ENCODE data around the gene TTLL3. TPM values are rescaled to one million over a fixed set of nuclear protein-coding genes. Genes with fewer than 3 reads are reported as not detected.

TTLL3 gene
- total RNA-seq, 4 donors from 2014 or later: 39.0 to 64.6 (median 56.9) TPM

- Histone ChIP-seq H3K36me3 (peaks cover 8 to 17% of the 10 kb centered on the region in 2 donors), H3K27me3 (no peaks in the 10 kb centered on the region), H3K27ac (peak overlapping the region; percentile 91 to 98 (median 91)), H3K4me3 (replicated peaks in 1 of 3) (peak overlapping the region; percentile 64 to 93 (median 92)), H3K9me3 (no peaks in the 10 kb centered on the region), H3K4me1 (peaks cover 12 to 25% of the 10 kb centered on the region in 2 donors)
- WGBS, 2 donors: 19 to 20% methylated on average over 11 to 13 of the region's 14 CpGs
- TF ChIP-seq POLR2A (IDR thresholded peaks at IDR 0.05): no peak
- TF ChIP-seq, protein P1, sequence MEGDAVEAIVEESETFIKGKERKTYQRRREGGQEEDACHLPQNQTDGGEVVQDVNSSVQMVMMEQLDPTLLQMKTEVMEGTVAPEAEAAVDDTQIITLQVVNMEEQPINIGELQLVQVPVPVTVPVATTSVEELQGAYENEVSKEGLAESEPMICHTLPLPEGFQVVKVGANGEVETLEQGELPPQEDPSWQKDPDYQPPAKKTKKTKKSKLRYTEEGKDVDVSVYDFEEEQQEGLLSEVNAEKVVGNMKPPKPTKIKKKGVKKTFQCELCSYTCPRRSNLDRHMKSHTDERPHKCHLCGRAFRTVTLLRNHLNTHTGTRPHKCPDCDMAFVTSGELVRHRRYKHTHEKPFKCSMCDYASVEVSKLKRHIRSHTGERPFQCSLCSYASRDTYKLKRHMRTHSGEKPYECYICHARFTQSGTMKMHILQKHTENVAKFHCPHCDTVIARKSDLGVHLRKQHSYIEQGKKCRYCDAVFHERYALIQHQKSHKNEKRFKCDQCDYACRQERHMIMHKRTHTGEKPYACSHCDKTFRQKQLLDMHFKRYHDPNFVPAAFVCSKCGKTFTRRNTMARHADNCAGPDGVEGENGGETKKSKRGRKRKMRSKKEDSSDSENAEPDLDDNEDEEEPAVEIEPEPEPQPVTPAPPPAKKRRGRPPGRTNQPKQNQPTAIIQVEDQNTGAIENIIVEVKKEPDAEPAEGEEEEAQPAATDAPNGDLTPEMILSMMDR (IDR thresholded peaks at IDR 0.05): no peak
- DNase-seq: no peak
- intact Hi-C loops (cut with DNase I): loop anchor here (10.0 kb wide), 1 partner anchor 137 kb away; no protein-coding TSS in a partner anchor
Observed at GRCh38 chr3:9791790-9792404, 18.2 kb upstream of the TTLL3 start.

GRCh38 chr3:9792405-9793160, 17.5 kb upstream of the TTLL3 start, which contains the start of the genes ARPC4 and TADA3:
TSS of gene ARPC4 (plus strand) at chr3:9793082. CDS start at chr3:9793122, 40 bp downstream.
TSS of gene TADA3 (minus strand) at chr3:9792473. CDS start at chr3:9791466, 1,007 bp downstream.
- Histone ChIP-seq H3K27me3 (no peaks in the 10 kb centered on the region), H3K27ac (peak within 1 kb of the TSS; percentile 91 to 98 (median 91)), H3K9me3 (no peaks in the 10 kb centered on the region), H3K4me1 (peaks cover 12 to 25% of the 10 kb centered on the region in 2 donors), H3K4me3 (replicated peaks in 1 of 3) (peak within 1 kb of the TSS; percentile 64 to 93 (median 92)), H3K36me3 (peaks cover 10 to 11% of the 10 kb centered on the region in 2 donors)
- peak; percentile 12 to 66 for TF ChIP-seq POLR2A (IDR thresholded peaks at IDR 0.05)
- TF ChIP-seq, protein P1 (IDR thresholded peaks at IDR 0.05): peak in 2 of 6 experiments; percentile 11 to 46
- peak; percentile 94 for DNase-seq
- 0 to 1% methylated on average over 24 to 45 of the region's 65 CpGs for whole genome bisulfite sequencing, 2 donors
- intact Hi-C loops (cut with DNase I): loop anchor here (10.0 kb wide), 1 partner anchor 138 kb away; no protein-coding TSS in a partner anchor

DNA sequence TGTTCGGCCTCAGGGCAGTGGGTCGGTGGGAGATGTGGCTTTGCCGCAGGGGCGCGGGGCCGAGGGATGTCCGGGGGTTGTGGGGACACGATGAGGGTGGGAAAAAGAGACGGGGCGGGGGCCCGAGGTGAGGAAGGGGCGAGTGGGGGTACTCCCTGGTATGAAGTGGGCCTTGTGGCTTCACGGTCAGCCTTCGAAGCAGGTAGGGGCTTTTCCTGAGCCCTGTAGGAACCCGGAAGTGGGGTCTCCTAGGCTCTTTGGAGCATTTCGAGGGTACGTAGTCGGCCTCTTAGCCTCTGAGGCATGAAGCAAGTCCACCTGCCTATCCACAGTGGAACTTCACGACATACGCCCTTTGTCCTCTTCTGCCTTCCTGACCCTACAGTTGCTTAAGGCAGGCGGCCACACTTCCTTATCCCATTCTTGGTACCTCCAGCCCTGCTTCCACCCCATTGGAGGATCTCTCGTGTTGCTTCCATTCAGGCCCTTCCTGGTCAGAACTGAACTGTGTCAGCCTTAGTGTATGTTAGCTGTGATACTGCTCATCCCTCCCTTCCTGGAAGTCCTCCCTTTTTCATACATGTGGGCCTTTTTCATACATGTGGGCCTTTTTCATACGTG, 16.8 kb upstream of the TTLL3 start:
- TF ChIP-seq POLR2A (IDR thresholded peaks at IDR 0.05): no peak
- TF ChIP-seq, protein P1 (IDR thresholded peaks at IDR 0.05): peak in 1 of 6 experiments; percentile 5
- H3K36me3 ChIP-seq: peaks cover 14 to 15% of the 10 kb centered on the region in 2 donors
- no peaks in the 10 kb centered on the region for H3K9me3 ChIP-seq
- intact Hi-C loops (cut with DNase I): loop anchor here (10.0 kb wide), 1 partner anchor 138 kb away; no protein-coding TSS in a partner anchor
- peaks cover 12 to 25% of the 10 kb centered on the region in 2 donors for H3K4me1 ChIP-seq
- WGBS, 2 donors: 1 to 3% methylated on average over 20 of the region's 23 CpGs
- no peak for DNase-seq
- peak overlapping the region; percentile 91 to 98 (median 91) for H3K27ac ChIP-seq
- H3K4me3 ChIP-seq (replicated peaks in 1 of 3): peak overlapping the region; percentile 64 to 93 (median 92)
- H3K27me3 ChIP-seq: no peaks in the 10 kb centered on the region

GRCh38 chr3:9794400-9794799, 15.7 kb upstream of the TTLL3 start:
- TF ChIP-seq POLR2A (IDR thresholded peaks at IDR 0.05): no peak
- TF ChIP-seq, protein P1 (IDR thresholded peaks at IDR 0.05): no peak
- Histone ChIP-seq H3K27ac (no peak overlapping the region), H3K9me3 (no peaks in the 10 kb centered on the region), H3K36me3 (peaks cover 19 to 23% of the 10 kb centered on the region in 2 donors), H3K27me3 (no peaks in the 10 kb centered on the region), H3K4me3 (replicated peaks in 1 of 3) (no peak overlapping the region), H3K4me1 (peaks cover 12 to 25% of the 10 kb centered on the region in 2 donors)
- intact Hi-C loops (cut with DNase I): loop anchor here (10.0 kb wide), 1 partner anchor 140 kb away; no protein-coding TSS in a partner anchor
- WGBS, 2 donors: 96% methylated on average over 11 of the region's 11 CpGs
- no peak for DNase-seq
